Measurements from ENCODE around the gene CIDEB.

- peak; percentile 53 to 81 (median 68) for TF ChIP-seq CTCF (IDR thresholded peaks at IDR 0.05)
- no peak for TF ChIP-seq POLR2A (IDR thresholded peaks at IDR 0.05)
- no peak for TF ChIP-seq EP300 (IDR thresholded peaks at IDR 0.05)
These were observed 11.2 kb downstream of the CIDEB start for GRCh38 chr14:24296341-24297157.
